IMR-90 (cell line): ENCODE results near the gene PTPRC.

ENCODE experiments used
- CTCF ChIP-seq: conservative IDR thresholded peaks from 2 replicates; pipeline ENCODE4 v1.5.1; 2012; ENCODE audit warnings: mild to moderate bottlenecking, low read depth, low read length, improper control_type of control experiment
- SMC3 ChIP-seq: fragments of 150-350 bp; IDR thresholded peaks from 2 replicates; pipeline ENCODE4 v1.6.1; 2016; ENCODE audit warnings: low read depth, mild to moderate bottlenecking, antibody characterized with exemption, low read length, moderate library complexity

- TF ChIP-seq SMC3: no peak
- TF ChIP-seq CTCF: no peak
Measured at GRCh38 chr1:198672124-198672523, 33.3 kb downstream of the PTPRC start.
